ENCODE data around the gene AUTS2. TPM values are rescaled to one million over a fixed set of nuclear protein-coding genes. Genes with fewer than 3 reads are reported as not detected.

AUTS2 gene
- total RNA-seq, 1 donor from 2014 or later = 9.9 TPM

DNA sequence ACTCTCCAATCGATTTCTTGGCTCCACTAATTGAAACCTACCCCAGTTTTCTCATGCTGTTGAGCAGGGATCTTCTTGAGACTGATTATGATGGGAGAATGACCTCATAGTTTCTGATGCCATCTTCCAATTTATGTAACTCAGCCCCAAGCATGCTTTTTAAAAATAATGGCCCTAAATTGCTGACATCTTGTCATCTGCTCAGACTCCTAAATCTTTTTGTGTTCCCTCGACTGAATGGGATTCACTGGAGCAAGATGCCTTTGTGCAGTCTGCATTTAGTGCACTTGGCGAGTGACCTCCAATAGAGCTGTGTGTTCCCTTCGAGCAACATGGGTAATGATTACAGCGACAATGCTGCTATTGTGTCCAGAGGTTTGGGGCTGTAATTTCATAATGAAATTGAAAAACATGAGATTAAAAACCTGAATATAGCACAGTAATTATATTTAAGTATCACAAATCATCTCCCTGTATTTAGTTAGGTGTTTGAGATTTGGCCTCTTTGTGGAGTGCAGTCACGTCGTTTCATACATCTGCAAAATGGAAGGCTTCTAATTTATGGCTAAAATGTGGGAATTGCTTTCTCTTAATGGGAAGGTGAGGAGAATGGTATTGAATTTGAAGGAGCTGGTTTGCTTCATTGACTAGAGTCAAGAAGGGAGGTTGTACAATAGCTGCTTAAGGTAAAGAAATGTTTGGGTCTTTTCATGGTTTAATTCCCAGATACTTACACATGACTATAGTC lies 192.9 kb downstream of the AUTS2 start:
- Histone ChIP-seq H3K36me3 (ENCODE audit: control insufficient read depth, insufficient read depth, low read length) (no peaks in the 10 kb centered on the region), H3K4me3 (ENCODE audit: low read depth, low read length) (no peak overlapping the region), H3K27me3 (ENCODE audit: control insufficient read depth, insufficient read depth, low read length) (no peaks in the 10 kb centered on the region)
- TF ChIP-seq, protein P1, sequence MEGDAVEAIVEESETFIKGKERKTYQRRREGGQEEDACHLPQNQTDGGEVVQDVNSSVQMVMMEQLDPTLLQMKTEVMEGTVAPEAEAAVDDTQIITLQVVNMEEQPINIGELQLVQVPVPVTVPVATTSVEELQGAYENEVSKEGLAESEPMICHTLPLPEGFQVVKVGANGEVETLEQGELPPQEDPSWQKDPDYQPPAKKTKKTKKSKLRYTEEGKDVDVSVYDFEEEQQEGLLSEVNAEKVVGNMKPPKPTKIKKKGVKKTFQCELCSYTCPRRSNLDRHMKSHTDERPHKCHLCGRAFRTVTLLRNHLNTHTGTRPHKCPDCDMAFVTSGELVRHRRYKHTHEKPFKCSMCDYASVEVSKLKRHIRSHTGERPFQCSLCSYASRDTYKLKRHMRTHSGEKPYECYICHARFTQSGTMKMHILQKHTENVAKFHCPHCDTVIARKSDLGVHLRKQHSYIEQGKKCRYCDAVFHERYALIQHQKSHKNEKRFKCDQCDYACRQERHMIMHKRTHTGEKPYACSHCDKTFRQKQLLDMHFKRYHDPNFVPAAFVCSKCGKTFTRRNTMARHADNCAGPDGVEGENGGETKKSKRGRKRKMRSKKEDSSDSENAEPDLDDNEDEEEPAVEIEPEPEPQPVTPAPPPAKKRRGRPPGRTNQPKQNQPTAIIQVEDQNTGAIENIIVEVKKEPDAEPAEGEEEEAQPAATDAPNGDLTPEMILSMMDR (IDR thresholded peaks at IDR 0.05; ENCODE audit: insufficient read depth, low read length, poor library complexity, severe bottlenecking) = no peak
- DNase-seq (ENCODE audit: low read depth) = no peak

DNA sequence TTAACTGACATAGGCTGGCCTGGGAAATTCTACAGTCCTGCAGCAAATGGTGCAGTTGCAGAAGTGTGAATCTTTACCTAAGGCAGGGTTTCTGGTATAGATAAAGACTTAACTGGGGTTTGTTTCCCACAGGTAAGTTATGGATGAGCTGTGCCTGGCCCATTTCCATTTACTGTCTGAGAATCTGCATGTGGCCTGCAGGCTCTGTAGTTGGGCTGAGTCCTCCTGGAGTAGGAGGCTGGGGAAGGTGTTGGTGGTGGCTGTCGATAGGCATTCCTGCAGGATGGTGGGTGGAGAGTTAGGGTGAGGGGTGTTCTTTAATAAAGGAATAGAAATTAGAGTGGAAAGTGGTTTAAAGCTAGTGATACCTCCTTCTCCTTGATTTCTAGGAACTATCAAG lies 193.5 kb downstream of the AUTS2 start:
- no peak for DNase-seq (ENCODE audit: low read depth)
- TF ChIP-seq, protein P1 (IDR thresholded peaks at IDR 0.05; ENCODE audit: insufficient read depth, low read length, poor library complexity, severe bottlenecking) = no peak
- Histone ChIP-seq H3K36me3 (ENCODE audit: control insufficient read depth, insufficient read depth, low read length) (no peaks in the 10 kb centered on the region), H3K4me3 (ENCODE audit: low read depth, low read length) (no peak overlapping the region), H3K27me3 (ENCODE audit: control insufficient read depth, insufficient read depth, low read length) (no peaks in the 10 kb centered on the region)

DNA sequence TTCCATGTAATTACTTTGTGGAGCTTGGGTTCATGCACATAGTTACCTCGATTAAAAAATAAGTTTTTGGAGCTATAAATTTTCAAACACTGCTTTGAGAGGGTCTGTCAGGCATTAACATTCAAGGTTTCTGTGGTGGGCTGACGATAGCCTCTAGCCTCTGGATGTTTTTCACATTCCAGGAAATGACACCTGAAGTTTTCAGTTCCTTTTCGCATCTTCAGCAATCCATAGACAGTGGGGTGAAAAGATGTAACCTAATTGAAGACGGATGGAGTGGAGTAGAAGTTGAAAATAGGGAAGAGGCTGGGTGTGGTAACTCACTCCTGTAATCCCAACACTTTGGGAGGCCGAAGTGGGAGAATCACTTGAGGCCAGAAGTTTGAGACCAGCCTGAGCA lies 197.7 kb downstream of the AUTS2 start:
- no peaks in the 10 kb centered on the region for H3K36me3 ChIP-seq (ENCODE audit: control insufficient read depth, insufficient read depth, low read length)
- TF ChIP-seq, protein P1 (IDR thresholded peaks at IDR 0.05; ENCODE audit: insufficient read depth, low read length, poor library complexity, severe bottlenecking) = no peak
- DNase-seq (ENCODE audit: low read depth) = no peak
- H3K4me3 ChIP-seq (ENCODE audit: low read depth, low read length) = no peak overlapping the region
- no peaks in the 10 kb centered on the region for H3K27me3 ChIP-seq (ENCODE audit: control insufficient read depth, insufficient read depth, low read length)

DNA sequence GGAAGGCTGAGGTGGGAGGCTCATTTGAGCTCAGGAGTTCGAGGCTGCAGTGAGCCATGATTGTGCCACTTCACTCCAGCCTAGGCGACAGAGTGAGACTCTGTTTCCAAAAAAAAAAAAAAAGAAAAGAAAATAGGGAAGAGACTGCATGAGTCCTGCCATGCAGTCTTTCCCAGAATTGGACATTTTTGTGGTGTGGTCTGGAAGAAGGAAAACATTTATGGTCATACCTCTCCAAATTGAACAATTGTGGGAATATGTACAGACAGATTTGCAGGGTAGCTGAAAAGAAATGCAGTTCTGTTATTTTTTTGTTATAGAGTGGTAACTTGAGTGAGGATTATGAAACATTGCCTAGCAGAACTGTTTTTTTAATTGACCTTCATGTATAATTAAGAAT lies 198.1 kb downstream of the AUTS2 start:
- Histone ChIP-seq H3K36me3 (ENCODE audit: control insufficient read depth, insufficient read depth, low read length) (no peaks in the 10 kb centered on the region), H3K27me3 (ENCODE audit: control insufficient read depth, insufficient read depth, low read length) (no peaks in the 10 kb centered on the region), H3K4me3 (ENCODE audit: low read depth, low read length) (no peak overlapping the region)
- TF ChIP-seq, protein P1 (IDR thresholded peaks at IDR 0.05; ENCODE audit: insufficient read depth, low read length, poor library complexity, severe bottlenecking) = no peak
- DNase-seq (ENCODE audit: low read depth) = no peak

DNA sequence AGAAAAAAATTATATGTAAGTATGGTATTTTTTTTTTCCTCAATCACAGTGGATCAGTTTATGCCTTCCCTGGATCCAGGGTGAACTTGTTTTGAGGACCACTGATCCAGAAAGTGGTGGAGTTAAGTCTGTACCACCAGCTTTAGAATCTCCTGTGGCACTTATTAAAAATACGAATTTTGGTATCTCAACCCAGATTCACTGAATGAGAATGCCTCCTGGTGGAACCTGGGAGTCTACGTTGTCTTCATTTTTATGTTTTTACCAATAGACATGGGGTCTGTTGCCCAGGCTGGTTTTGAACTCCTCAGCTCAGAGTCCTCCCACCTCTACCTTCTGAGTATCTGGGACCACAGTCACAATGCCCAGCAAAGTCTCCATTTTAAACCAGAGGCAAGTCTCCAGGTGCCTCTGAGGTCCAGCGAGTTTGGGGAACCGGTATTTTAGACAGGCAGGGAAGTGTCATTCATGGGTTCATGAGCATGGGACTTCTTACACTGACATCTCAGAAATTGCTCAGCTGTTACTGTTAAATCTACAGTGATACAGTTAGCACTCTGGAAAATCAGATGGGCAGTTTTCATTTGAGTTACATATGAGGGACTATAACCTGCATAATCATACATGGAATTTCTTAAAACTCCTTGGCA lies 200.9 kb downstream of the AUTS2 start:
- Histone ChIP-seq H3K4me3 (ENCODE audit: low read depth, low read length) (no peak overlapping the region), H3K27me3 (ENCODE audit: control insufficient read depth, insufficient read depth, low read length) (no peaks in the 10 kb centered on the region), H3K36me3 (ENCODE audit: control insufficient read depth, insufficient read depth, low read length) (no peaks in the 10 kb centered on the region)
- TF ChIP-seq, protein P1 (IDR thresholded peaks at IDR 0.05; ENCODE audit: insufficient read depth, low read length, poor library complexity, severe bottlenecking) = no peak
- no peak for DNase-seq (ENCODE audit: low read depth)

Data from kidney epithelial cell (primary cell).